Measurements from ENCODE around the gene ST3GAL2.
"Not testable (repeated sequence)": the region's sequence is repeated elsewhere in the genome, so short reads cannot be mapped to it uniquely, and the experiment has no call there.

The ST3GAL2 gene

DNA sequence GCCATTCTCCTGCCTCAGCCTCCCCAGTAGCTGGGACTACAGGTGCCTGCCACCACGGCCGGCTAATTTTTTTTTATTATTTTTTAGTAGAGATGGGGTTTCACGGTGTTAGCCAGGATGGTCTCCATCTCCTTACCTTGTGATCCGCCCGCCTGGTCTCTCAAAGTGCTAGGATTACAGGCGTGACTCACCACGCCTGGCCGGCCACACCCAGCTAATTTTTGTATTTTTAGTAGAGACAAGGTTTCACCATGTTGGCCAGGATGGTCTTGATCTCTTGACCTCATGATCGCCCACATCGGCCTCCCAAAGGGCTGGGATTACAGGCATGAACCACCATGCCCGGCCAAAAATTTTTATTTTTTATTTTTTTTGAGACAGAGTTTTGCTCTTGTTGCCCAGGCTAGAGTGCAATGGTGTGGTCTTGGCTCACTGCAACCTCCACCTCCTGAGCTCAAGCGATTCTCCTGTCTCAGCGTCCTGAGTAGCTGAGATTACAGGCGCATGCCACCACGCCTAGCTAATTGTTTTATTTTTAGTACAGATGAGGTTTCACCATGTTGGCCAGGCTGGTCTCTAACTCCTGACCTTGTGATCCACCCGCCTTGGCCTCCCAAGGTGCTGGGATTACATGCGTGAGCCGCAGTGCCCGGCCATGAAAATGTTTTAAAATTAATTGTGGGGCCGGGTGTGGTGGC, 52.5 kb downstream of the ST3GAL2 start:
- DNase-seq (ENCODE audit: low read depth) = not testable (repeated sequence)

- no peak for DNase-seq (ENCODE audit: low read depth)
Observed at GRCh38 chr16:70383421-70383960, 55.4 kb downstream of the ST3GAL2 start.

DNA sequence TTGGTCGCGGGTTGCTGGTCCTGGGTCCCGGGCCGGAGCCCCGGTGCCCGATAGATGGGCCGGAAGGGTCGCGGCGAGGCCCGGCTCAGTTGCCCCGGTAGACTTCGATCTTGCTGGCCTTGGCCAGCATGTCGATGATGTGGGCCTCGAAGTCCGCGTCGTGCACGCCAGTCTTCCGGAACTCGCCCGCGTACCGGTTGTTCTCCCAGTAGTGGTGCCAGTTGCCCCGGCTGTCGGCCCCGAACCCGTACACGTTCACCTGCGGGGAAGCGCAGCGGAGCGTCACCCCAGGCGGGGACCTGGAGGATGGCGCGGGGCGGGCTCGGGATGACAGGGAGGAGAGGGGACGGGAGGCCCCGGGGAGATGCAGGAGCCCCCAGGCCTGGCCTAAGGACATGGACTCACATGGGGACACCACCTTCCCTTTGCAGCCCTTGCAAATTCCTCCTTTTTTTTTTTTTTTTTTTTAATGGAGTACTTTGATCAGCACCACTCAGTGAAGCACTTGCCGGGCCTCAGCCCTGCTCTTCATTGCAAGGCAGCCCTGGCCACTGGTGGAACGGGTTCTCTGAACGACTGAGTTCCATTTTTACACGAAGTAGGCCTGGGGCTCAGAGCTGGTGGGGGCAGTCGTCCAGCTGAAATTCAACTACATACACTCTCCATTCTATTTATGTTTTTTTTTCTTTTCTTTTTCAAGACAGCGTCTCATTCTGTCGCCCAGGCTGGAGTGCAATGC, 57.1 kb downstream of the ST3GAL2 start:
- no peak for DNase-seq (ENCODE audit: low read depth)

- DNase-seq (ENCODE audit: low read depth) = peak; percentile 98
Observed at GRCh38 chr16:70380919-70381603, 57.8 kb downstream of the ST3GAL2 start.

GRCh38 chr16:70380248-70380918, 58.5 kb downstream of the ST3GAL2 start:
- DNase-seq (ENCODE audit: low read depth) = peak; percentile 91

DNA sequence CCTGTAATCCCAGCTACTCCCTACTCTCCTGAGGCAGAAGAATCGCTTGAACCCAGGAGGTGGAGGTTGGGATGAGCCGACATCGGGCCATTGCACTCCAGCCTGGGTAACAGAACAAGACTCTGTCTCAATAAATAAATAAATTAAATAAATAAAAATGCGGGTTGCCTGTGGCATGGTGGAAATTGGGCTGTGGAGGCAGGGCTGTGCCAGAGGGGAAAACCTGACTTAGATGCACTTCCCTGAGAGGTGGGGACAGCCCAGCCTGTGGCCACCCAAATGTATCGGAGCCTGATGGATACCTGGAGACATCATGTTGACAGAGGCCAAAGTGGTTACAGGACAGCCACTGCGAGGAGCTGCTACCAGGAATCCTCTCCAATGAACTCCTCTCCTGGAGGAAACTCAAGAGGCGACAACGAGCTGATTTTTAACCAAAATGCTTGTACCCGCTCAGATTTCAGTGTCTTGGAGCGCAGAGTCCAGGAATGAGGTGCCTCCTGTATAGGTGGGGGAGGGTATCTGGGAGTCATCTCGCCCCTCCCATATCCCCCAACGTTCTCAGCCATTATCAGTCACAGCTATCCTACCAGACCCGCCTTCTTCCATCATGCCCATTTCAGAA, 59.9 kb downstream of the ST3GAL2 start:
- no peak for DNase-seq (ENCODE audit: low read depth)

DNA sequence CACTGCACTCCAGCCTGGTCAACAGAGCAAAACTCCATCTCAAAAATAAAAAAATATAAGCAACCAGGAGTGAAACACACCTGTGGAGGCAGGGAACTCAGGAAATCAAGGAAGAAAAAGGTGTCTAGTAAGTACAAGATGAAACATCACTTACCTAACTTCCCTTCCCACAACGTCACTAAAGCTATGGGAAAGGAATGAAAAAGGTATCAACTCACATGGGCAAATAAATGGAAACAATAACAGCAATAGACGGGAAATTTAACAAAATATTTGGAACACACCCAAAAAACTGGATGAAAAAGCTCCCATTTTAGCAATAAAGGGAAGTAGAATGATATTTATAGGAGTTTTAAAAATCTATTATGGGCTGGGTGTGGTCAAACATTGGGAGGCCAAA, 61.1 kb downstream of the ST3GAL2 start:
- no peak for DNase-seq (ENCODE audit: low read depth)

GRCh38 chr16:70375636-70376611, 63.0 kb downstream of the ST3GAL2 start:
- no peak for DNase-seq (ENCODE audit: low read depth)

- no peak for DNase-seq (ENCODE audit: low read depth)
Observed at GRCh38 chr16:70374213-70374612, 64.7 kb downstream of the ST3GAL2 start.

- no peak for DNase-seq (ENCODE audit: low read depth)
Observed at GRCh38 chr16:70372921-70373728, 65.8 kb downstream of the ST3GAL2 start.

DNA sequence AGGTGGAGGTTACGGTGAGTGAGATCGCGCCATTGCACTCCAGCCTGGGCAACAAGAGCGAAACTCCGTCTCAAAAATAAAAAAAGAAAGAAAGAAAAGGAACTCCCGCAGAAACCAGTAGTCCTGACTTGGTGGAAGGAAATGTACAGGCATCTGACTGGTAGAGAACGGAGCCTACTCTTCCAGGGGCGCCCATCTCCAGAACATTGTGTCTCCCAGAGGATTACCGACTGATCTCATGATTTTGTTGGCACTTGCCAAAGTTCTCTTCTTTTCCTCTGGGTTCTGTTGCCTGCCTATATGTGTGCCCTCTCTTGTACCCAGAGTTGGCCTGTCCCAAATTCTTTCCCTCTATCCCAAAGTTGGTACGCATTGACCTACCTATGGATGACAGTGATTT, 68.0 kb downstream of the ST3GAL2 start:
- no peak for DNase-seq (ENCODE audit: low read depth)

GRCh38 chr16:70370145-70370544, 68.8 kb downstream of the ST3GAL2 start:
- peak; percentile 28 for DNase-seq (ENCODE audit: low read depth)

GRCh38 chr16:70364399-70364798, 74.5 kb downstream of the ST3GAL2 start:
- DNase-seq (ENCODE audit: low read depth) = no peak

GRCh38 chr16:70359552-70359951, 79.3 kb downstream of the ST3GAL2 start:
- DNase-seq (ENCODE audit: low read depth) = no peak

GRCh38 chr16:70349783-70350182, 89.1 kb downstream of the ST3GAL2 start:
- peak; percentile 19 for DNase-seq (ENCODE audit: low read depth)

GRCh38 chr16:70348991-70349390, 89.9 kb downstream of the ST3GAL2 start:
- DNase-seq (ENCODE audit: low read depth) = no peak

- no peak for DNase-seq (ENCODE audit: low read depth)
Observed at GRCh38 chr16:70345840-70346239, 93.1 kb downstream of the ST3GAL2 start.

DNA sequence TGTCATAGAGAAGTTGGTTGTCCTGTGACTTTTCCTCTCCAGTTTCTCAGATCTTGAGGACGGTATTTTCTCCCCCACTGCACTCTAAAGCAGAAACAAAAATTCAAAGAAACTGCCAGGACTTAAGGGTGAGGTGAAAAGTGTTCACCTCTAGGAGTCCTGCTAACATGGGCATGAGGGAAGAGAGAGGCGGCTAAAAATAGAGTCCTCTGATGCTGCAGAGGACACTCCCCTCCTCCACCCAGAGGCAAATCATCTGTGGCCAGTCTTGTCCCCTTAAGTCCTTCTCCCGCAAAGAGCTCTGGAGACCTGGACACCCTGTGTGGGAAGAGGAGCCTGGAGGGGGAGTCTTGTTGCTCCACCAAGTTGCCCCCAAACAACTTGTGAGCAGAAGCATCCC, 96.9 kb downstream of the ST3GAL2 start:
- DNase-seq (ENCODE audit: low read depth) = no peak

- DNase-seq (ENCODE audit: low read depth) = no peak
Observed at GRCh38 chr16:70341600-70341999, 97.3 kb downstream of the ST3GAL2 start.

DNA sequence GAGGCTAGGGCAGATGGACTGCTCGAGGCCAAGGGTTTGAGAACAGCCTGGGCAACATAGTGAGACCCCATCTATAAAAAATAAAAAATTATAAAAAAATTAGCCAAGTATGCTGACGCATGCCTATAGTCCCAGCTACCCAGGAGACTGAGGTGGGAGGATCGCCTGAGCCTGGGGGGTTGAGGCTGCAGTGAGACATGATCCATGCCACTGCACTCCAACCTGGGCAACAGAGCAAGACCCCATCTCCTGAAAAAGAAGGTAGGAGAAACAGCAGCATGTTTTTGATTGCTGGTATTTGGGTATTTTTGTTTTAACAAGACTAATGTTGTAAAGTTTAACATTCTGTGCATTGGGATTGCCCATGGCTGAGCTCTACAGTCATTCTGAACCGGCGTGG, 101.1 kb downstream of the ST3GAL2 start:
- DNase-seq (ENCODE audit: low read depth) = no peak
